Neural cell (in vitro differentiated cells): ENCODE results near the gene RIGI.
A peak's percentile ranks its signal among the peaks of the same experiment; 100 is the strongest.

Source experiments
- CTCF ChIP-seq: fragments of 450-650 bp; IDR thresholded peaks from 2 replicates; pipeline ENCODE4 v1.5.1; 2014; ENCODE audit warnings: antibody characterized with exemption, mild to moderate bottlenecking, moderate library complexity; ENCODE audit not compliant: poor library complexity, severe bottlenecking
- EZH2 ChIP-seq: fragments of 200-600, 300-800 bp; shearing (Covaris generic), sonication (generic); IDR thresholded peaks from 2 replicates; pipeline ENCODE4 v1.6.1; 2014; ENCODE audit warnings: antibody characterized with exemption, low read length, borderline replicate concordance, mild to moderate bottlenecking; ENCODE audit not compliant: insufficient read depth, poor library complexity, severe bottlenecking
- POLR2AphosphoS5 ChIP-seq: IDR thresholded peaks from 2 replicates; pipeline ENCODE4 v1.6.1; 2012
- RAD21 ChIP-seq: fragments of 450-650 bp; conservative IDR thresholded peaks from 2 replicates; pipeline ENCODE4 v1.6.1; 2014; ENCODE audit warnings: antibody characterized with exemption, mild to moderate bottlenecking, moderate library complexity

- TF ChIP-seq EZH2 (no peak), CTCF (peak; percentile 31), RAD21 (no peak), POLR2AphosphoS5 (peak; percentile 76)
Measured at GRCh38 chr9:32552172-32552872, 26.3 kb upstream of the RIGI start, which contains the start of the genes SMIM27 and TOPORS.
